ENCODE results near the gene ARHGAP11A. TPM values are rescaled to one million over a fixed set of nuclear protein-coding genes. Genes with fewer than 3 reads are reported as not detected.

Gene ARHGAP11A
- total and polyA plus RNA-seq, 2 donors (not counting 3 experiments of a cell fraction or from before 2014, with no cell fraction given), result 6.6 to 82.3 TPM

DNA sequence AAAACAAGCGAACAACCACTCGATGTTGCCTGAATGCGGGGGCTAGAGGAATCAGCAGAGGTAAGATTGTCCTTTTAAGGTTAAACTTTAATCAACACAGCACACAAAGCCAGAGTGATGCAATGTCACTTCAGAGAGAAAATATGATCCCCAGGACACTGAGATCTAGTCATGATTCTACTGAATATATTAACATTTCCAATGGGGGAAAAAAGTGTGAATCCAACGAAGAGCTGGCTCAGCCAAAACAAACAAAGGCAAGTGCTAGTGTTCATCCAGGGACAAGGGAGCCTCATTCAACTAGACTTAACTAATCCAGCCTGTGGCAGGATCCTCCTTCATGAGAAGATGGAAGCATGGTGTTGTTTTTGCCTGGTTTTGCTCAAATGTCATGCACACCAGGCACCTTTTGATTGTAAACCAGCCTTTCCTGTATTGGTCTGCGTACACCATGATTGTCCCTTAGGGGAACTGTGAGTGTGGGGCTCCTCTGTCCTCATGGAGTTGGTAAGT, 62.0 kb downstream of the ARHGAP11A start:
- no peak for DNase-seq (ENCODE audit: low read depth, low spot score)
- no peak overlapping the region for H3K4me3 ChIP-seq (replicated peaks in 1 of 3; ENCODE audit: insufficient read depth in 1 of 3, low read depth in 1 of 3, low read length in 3 of 3)
- ChIA-PET CTCF (interaction anchor here (1.1 to 1.2 kb wide), 3 partner anchors 14 to 25 kb away, joined by 3 read pairs; no protein-coding TSS in a partner anchor), POLR2A (no interaction called here)
- H3K79me2 ChIP-seq (ENCODE audit: control insufficient read depth, insufficient read depth, low read length), result no peaks in the 10 kb centered on the region
- H3K9ac ChIP-seq (replicated peaks; ENCODE audit: extremely low read depth, insufficient read depth, low read length), result no peak overlapping the region
- H3K27me3 ChIP-seq (ENCODE audit: control insufficient read depth in 2 of 2, insufficient read depth in 2 of 2, low read length in 2 of 2), result no peaks in the 10 kb centered on the region
- H3K4me2 ChIP-seq (ENCODE audit: insufficient read depth, low read length), result no peak overlapping the region
- dilution Hi-C loops (cut with MboI; ENCODE audit: extremely low pct_ligation_motif_present, low sequenced_read_pairs) (loop anchor here (25.0 kb wide), 1 partner anchor 310 kb away; no protein-coding TSS in a partner anchor), intact Hi-C loops (cut with micrococcal nuclease) (loop anchor here (10.0 kb wide), 1 partner anchor 58 kb away; no protein-coding TSS in a partner anchor)
- FAIRE-seq, result no peak
- no peaks in the 10 kb centered on the region for H3K4me1 ChIP-seq (ENCODE audit: control insufficient read depth, extremely low read depth, insufficient read depth, low read length)
- H4K20me1 ChIP-seq (replicated peaks; ENCODE audit: control insufficient read depth, extremely low read depth, insufficient read depth, low read length), result no peaks in the 10 kb centered on the region
- H3K36me3 ChIP-seq (ENCODE audit: control insufficient read depth in 2 of 2, extremely low read depth in 1 of 2, insufficient read depth in 2 of 2, low read length in 2 of 2), result no peaks in the 10 kb centered on the region
- H3K9me1 ChIP-seq (replicated peaks; ENCODE audit: control insufficient read depth, extremely low read depth, insufficient read depth, low read length), result no peaks in the 10 kb centered on the region
- no peaks in the 10 kb centered on the region for H3K9me3 ChIP-seq (replicated peaks; ENCODE audit: control insufficient read depth, insufficient read depth, low read length)
- BruUV-seq (replicated peaks), result no TSS peak
- H2AFZ ChIP-seq (ENCODE audit: low read depth, low read length), result no peak overlapping the region
- TF ChIP-seq POLR2A (IDR thresholded peaks at IDR 0.05; ENCODE audit: low read depth, low read length) (no peak), POLR2AphosphoS5 (IDR thresholded peaks at IDR 0.05; ENCODE audit: insufficient read depth, low read depth, low read length) (no peak), EZH2 (IDR thresholded peaks at IDR 0.05; ENCODE audit: borderline replicate concordance, low read depth, low read length, severe bottlenecking) (no peak), CTCF (IDR thresholded peaks at IDR 0.05; ENCODE audit: extremely low read depth in 1 of 2, insufficient read depth in 1 of 2, low read depth in 1 of 2, low read length in 2 of 2) (no peak), JUN (IDR thresholded peaks at IDR 0.05; ENCODE audit: borderline replicate concordance, insufficient read depth, insufficient read length, low read depth) (no peak), MYC (IDR thresholded peaks at IDR 0.05; ENCODE audit: low read depth, low read length) (no peak), GATA2 (IDR thresholded peaks at IDR 0.05; ENCODE audit: insufficient read depth, insufficient read length, low read depth, low read length) (no peak), FOS (IDR thresholded peaks at IDR 0.05; ENCODE audit: borderline replicate concordance, insufficient read depth, low read length) (no peak)
- TF ChIP-seq, protein P1, sequence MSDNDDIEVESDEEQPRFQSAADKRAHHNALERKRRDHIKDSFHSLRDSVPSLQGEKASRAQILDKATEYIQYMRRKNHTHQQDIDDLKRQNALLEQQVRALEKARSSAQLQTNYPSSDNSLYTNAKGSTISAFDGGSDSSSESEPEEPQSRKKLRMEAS (IDR thresholded peaks at IDR 0.05; ENCODE audit: insufficient read depth, insufficient read length), result no peak
- no peak overlapping the region for H3K27ac ChIP-seq (ENCODE audit: insufficient read depth, low read depth, low read length)

Data from endothelial cell of umbilical vein (primary cell).